ENCODE measurements around the gene SORCS2. TPM values are rescaled to one million over a fixed set of nuclear protein-coding genes. Genes with fewer than 3 reads are reported as not detected.

Gene SORCS2
- total and polyA plus RNA-seq, 12 donors = 0.25 to 5.4 (median 2.2) TPM

- H3K9me3 ChIP-seq = no peaks in the 10 kb centered on the region
- H3K4me3 ChIP-seq = no peak overlapping the region
- ATAC-seq = no peak
- no peak overlapping the region for H3K27ac ChIP-seq
- WGBS, 2 donors = 44 to 62% methylated on average over 7 of the region's 7 CpGs
- DNase-seq = no peak
- H3K36me3 ChIP-seq = no peaks in the 10 kb centered on the region
- H3K27me3 ChIP-seq = peaks cover 0 to 24% (median 10%) of the 10 kb centered on the region in 7 donors
- H3K4me1 ChIP-seq = peaks cover 0 to 13% (median 0%) of the 10 kb centered on the region in 9 donors
- intact Hi-C loops (cut with DNase I) = no loop called here
- TF ChIP-seq CTCF (IDR thresholded peaks at IDR 0.05) = no peak
Observed at GRCh38 chr4:7511525-7511924, 319.2 kb downstream of the SORCS2 start.

- peaks cover 0 to 27% (median 10%) of the 10 kb centered on the region in 7 donors for H3K27me3 ChIP-seq
- peaks cover 0 to 22% (median 0%) of the 10 kb centered on the region in 9 donors for H3K4me1 ChIP-seq
- no peak overlapping the region for H3K4me3 ChIP-seq
- H3K9me3 ChIP-seq = no peaks in the 10 kb centered on the region
- intact Hi-C loops (cut with DNase I) = no loop called here
- H3K36me3 ChIP-seq = no peaks in the 10 kb centered on the region
- H3K27ac ChIP-seq = no peak overlapping the region
- 50 to 65% methylated on average over 5 of the region's 5 CpGs for whole genome bisulfite sequencing, 2 donors
- ATAC-seq = no peak
- no peak for DNase-seq
- TF ChIP-seq CTCF (IDR thresholded peaks at IDR 0.05) = no peak
Observed at GRCh38 chr4:7512428-7512827, 320.1 kb downstream of the SORCS2 start.

GRCh38 chr4:7512946-7513345, 320.6 kb downstream of the SORCS2 start:
- ATAC-seq (no peak), DNase-seq (no peak)
- Histone ChIP-seq H3K36me3 (no peaks in the 10 kb centered on the region), H3K4me1 (peaks cover 0 to 24% (median 0%) of the 10 kb centered on the region in 9 donors), H3K4me3 (no peak overlapping the region), H3K27me3 (peaks cover 0 to 28% (median 10%) of the 10 kb centered on the region in 7 donors), H3K27ac (no peak overlapping the region), H3K9me3 (no peaks in the 10 kb centered on the region)
- WGBS, 2 donors = 92% methylated on average over 10 of the region's 10 CpGs
- intact Hi-C loops (cut with DNase I) = no loop called here
- no peak for TF ChIP-seq CTCF (IDR thresholded peaks at IDR 0.05)

GRCh38 chr4:7513671-7514070, 321.3 kb downstream of the SORCS2 start:
- H3K4me3 ChIP-seq = no peak overlapping the region
- H3K4me1 ChIP-seq = peaks cover 0 to 24% (median 0%) of the 10 kb centered on the region in 9 donors
- WGBS, 2 donors = 83 to 86% methylated on average over 12 of the region's 12 CpGs
- no peaks in the 10 kb centered on the region for H3K36me3 ChIP-seq
- no peak for ATAC-seq
- intact Hi-C loops (cut with DNase I) = no loop called here
- peaks cover 0 to 27% (median 10%) of the 10 kb centered on the region in 7 donors for H3K27me3 ChIP-seq
- no peaks in the 10 kb centered on the region for H3K9me3 ChIP-seq
- no peak overlapping the region for H3K27ac ChIP-seq
- no peak for TF ChIP-seq CTCF (IDR thresholded peaks at IDR 0.05)
- DNase-seq = no peak
